Fibroblast of mammary gland (primary cell): ENCODE results near the gene HMG20A.

Source experiments
- DNase-seq: peaks from one replicate; pipeline ENCODE4 v3.0.0-alpha.2; 2010; ENCODE audit warnings: low read depth
- H3K4me3 ChIP-seq: 2 replicates; pipeline ENCODE4 v1.5.1; 2011; ENCODE audit warnings: low read depth, mild to moderate bottlenecking, low read length, moderate library complexity; ENCODE audit not compliant: control insufficient read depth
- CTCF ChIP-seq: conservative IDR thresholded peaks from 2 replicates; pipeline ENCODE4 v1.5.1; 2011; ENCODE audit warnings: low read depth, low read length, inconsistent platforms; ENCODE audit not compliant: control insufficient read depth, insufficient read depth

The HMG20A gene

GRCh38 chr15:77531191-77532000 is 110.7 kb downstream of the HMG20A start:
- no peak overlapping the region for H3K4me3 ChIP-seq
- no peak for DNase-seq
- TF ChIP-seq CTCF = no peak

GRCh38 chr15:77532067-77532710 is 111.5 kb downstream of the HMG20A start:
- no peak for DNase-seq
- no peak for TF ChIP-seq CTCF
- H3K4me3 ChIP-seq = no peak overlapping the region

GRCh38 chr15:77532846-77533245 is 112.2 kb downstream of the HMG20A start:
- DNase-seq = no peak
- H3K4me3 ChIP-seq = no peak overlapping the region
- TF ChIP-seq CTCF = no peak

GRCh38 chr15:77533578-77534430 is 113.1 kb downstream of the HMG20A start:
- H3K4me3 ChIP-seq = no peak overlapping the region
- TF ChIP-seq CTCF = no peak
- DNase-seq = no peak
